Natural killer cell (primary cell): ENCODE results near the gene PRKAR1B. TPM values are rescaled to one million over a fixed set of nuclear protein-coding genes. Genes with fewer than 3 reads are reported as not detected.

Experiments
- ATAC-seq, 3 donors: fragments of 150-1000 bp in 2 of 3; fragments of 200-7000 bp in 1 of 3; cut with Tn5 transposase; 1 replicate in 1 of 3; 2 replicates in 2 of 3; pipeline ENCODE4 v1.10.0; 2021; ENCODE audit warnings: mild to moderate bottlenecking in 2 of 3, moderate library complexity in 2 of 3
- DNase-seq, 2 donors: peaks; one replicate each; pipeline versions ENCODE4 v3.0.0 to v3.0.0-alpha.2; 2013 to 2021; ENCODE audit warnings: mixed read lengths in 1 of 2
- H3K27ac ChIP-seq: one replicate; pipeline ENCODE4 v1.5.1; 2013; ENCODE audit warnings: mild to moderate bottlenecking, low read length
- H3K27me3 ChIP-seq: one replicate; pipeline ENCODE4 v1.6.1; 2013; ENCODE audit warnings: low read length; ENCODE audit not compliant: control insufficient read depth, insufficient read depth
- H3K36me3 ChIP-seq: one replicate; pipeline ENCODE4 v1.6.1; 2013; ENCODE audit warnings: low read length; ENCODE audit not compliant: control insufficient read depth, insufficient read depth
- H3K4me1 ChIP-seq: one replicate; pipeline ENCODE4 v1.6.1; 2013; ENCODE audit warnings: low read length; ENCODE audit not compliant: control insufficient read depth, insufficient read depth
- H3K4me3 ChIP-seq: one replicate; pipeline ENCODE4 v1.5.1; 2013; ENCODE audit warnings: low read length
- H3K9me3 ChIP-seq: one replicate; pipeline ENCODE4 v1.6.1; 2013; ENCODE audit warnings: low read length; ENCODE audit not compliant: control insufficient read depth, insufficient read depth
- H3K27ac Mint-ChIP-seq, 2 donors: one replicate each; pipeline ENCODE4 v1.8.0; 2022; ENCODE audit warnings: mild to moderate bottlenecking in 2 of 2, mixed read lengths in 2 of 2, moderate library complexity in 1 of 2
- H3K27me3 Mint-ChIP-seq, 2 donors: one replicate each; pipeline ENCODE4 v1.8.0; 2022; ENCODE audit warnings: low read depth in 2 of 2, mixed read lengths in 2 of 2
- H3K36me3 Mint-ChIP-seq: one replicate; pipeline ENCODE4 v1.8.0; 2022; ENCODE audit warnings: mixed read lengths
- H3K4me1 Mint-ChIP-seq, 2 donors: one replicate each; pipeline ENCODE4 v1.8.0; 2022; ENCODE audit warnings: mixed read lengths in 2 of 2
- H3K4me3 Mint-ChIP-seq: one replicate; pipeline ENCODE4 v1.8.0; 2022; ENCODE audit warnings: mild to moderate bottlenecking, moderate library complexity, mixed read lengths
- H3K9me3 Mint-ChIP-seq, 2 donors: one replicate each; pipeline ENCODE4 v1.8.0; 2022; ENCODE audit warnings: mixed read lengths in 2 of 2
- WGBS: methylation state at CpG from one replicate; pipeline ENCODE4 v1.1.7; 2013; ENCODE audit warnings: missing lambda C conversion rate; ENCODE audit not compliant: insufficient coverage; 5-methylcytosine and 5-hydroxymethylcytosine counted together
- intact Hi-C: fragments of 100-400 bp; cut with micrococcal nuclease; formaldehyde crosslinking; loops from one replicate; pipeline ENCODE4 v1.14.2; 2022
- total RNA-seq, 4 donors: library from RNA; stranded (reverse); fragments of 120-200 nt in 1 of 4; gene quantifications; one replicate each; pipeline versions ENCODE4 v1.2.3 to v1.2.4, GENCODE V29; 2013 to 2022
- TF ChIP-seq, protein P1 (sequence below): fragments of 200-600 bp; IDR thresholded peaks from one replicate; pipeline ENCODE4 v1.8.0; 2022; ENCODE audit warnings: antibody characterized with exemption

PRKAR1B gene
- total RNA-seq, 3 donors from 2014 or later (not counting 1 experiment from before 2014, with no cell fraction given): 2.4 to 3.8 (median 3.0) TPM

DNA sequence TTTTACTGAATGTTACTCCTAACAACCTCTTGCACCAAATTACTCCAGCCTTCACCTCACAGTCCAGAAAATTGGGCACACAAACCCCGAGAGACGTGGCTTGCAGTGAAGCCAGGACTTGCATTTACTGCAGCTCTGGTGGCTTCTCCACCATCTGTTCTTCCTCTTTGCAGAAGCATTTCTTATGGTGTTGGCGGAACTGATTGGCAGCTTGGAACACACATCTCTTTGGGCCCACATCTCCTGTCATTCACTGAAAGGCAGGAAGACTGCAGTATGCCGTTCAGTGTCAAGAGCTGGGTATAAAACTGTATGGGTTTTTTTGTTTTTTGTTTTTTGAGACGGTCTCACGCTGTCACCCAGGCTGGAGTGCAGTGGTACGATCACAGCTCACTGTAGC lies 38.3 kb upstream of the PRKAR1B start:
- DNase-seq: no peak
- peaks cover 18% of the 10 kb centered on the region for H3K36me3 ChIP-seq
- H3K4me1 ChIP-seq: no peaks in the 10 kb centered on the region
- Mint-ChIP-seq H3K4me3 (no peak overlapping the region), H3K27me3 (no peaks in the 10 kb centered on the region), H3K4me1 (no peaks in the 10 kb centered on the region), H3K9me3 (no peaks in the 10 kb centered on the region), H3K27ac (no peak overlapping the region), H3K36me3 (no peaks in the 10 kb centered on the region)
- no peak overlapping the region for H3K27ac ChIP-seq
- intact Hi-C loops: no loop called here
- H3K9me3 ChIP-seq: no peaks in the 10 kb centered on the region
- 95% methylated on average over 7 of the region's 7 CpGs for WGBS
- no peak for ATAC-seq
- no peaks in the 10 kb centered on the region for H3K27me3 ChIP-seq
- no peak overlapping the region for H3K4me3 ChIP-seq
- TF ChIP-seq, protein P1, sequence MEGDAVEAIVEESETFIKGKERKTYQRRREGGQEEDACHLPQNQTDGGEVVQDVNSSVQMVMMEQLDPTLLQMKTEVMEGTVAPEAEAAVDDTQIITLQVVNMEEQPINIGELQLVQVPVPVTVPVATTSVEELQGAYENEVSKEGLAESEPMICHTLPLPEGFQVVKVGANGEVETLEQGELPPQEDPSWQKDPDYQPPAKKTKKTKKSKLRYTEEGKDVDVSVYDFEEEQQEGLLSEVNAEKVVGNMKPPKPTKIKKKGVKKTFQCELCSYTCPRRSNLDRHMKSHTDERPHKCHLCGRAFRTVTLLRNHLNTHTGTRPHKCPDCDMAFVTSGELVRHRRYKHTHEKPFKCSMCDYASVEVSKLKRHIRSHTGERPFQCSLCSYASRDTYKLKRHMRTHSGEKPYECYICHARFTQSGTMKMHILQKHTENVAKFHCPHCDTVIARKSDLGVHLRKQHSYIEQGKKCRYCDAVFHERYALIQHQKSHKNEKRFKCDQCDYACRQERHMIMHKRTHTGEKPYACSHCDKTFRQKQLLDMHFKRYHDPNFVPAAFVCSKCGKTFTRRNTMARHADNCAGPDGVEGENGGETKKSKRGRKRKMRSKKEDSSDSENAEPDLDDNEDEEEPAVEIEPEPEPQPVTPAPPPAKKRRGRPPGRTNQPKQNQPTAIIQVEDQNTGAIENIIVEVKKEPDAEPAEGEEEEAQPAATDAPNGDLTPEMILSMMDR: no peak

DNA sequence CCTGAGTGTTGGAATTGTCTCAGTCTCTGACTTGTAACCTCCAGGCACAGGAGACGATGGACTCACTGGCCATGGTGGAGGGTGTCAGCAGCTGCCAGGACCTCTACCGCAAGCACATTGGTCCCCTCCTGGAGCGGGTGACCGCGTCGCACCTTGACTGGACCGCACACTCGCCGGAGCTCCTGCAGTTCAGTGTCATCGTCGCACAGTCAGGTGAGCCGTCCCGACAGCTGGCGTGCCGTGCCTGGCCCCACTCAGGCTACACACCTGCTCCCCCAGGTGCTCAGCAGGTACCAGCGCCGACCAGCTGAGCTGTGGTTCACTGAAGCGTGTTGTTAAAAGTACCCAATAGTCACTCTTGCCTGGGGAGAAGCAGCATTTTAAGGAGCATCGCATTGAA lies 36.7 kb upstream of the PRKAR1B start:
- no peaks in the 10 kb centered on the region for H3K4me1 Mint-ChIP-seq
- no peak overlapping the region for H3K27ac ChIP-seq
- TF ChIP-seq, protein P1: no peak
- no peaks in the 10 kb centered on the region for H3K27me3 ChIP-seq
- no peaks in the 10 kb centered on the region for H3K4me1 ChIP-seq
- 99% methylated on average over 19 of the region's 19 CpGs for WGBS
- H3K4me3 Mint-ChIP-seq: no peak overlapping the region
- H3K27ac Mint-ChIP-seq: no peak overlapping the region
- intact Hi-C loops: no loop called here
- H3K9me3 ChIP-seq: no peaks in the 10 kb centered on the region
- H3K36me3 Mint-ChIP-seq: no peaks in the 10 kb centered on the region
- peaks cover 18% of the 10 kb centered on the region for H3K36me3 ChIP-seq
- H3K4me3 ChIP-seq: no peak overlapping the region
- DNase-seq: no peak
- no peak for ATAC-seq
- H3K27me3 Mint-ChIP-seq: no peaks in the 10 kb centered on the region
- no peaks in the 10 kb centered on the region for H3K9me3 Mint-ChIP-seq

DNA sequence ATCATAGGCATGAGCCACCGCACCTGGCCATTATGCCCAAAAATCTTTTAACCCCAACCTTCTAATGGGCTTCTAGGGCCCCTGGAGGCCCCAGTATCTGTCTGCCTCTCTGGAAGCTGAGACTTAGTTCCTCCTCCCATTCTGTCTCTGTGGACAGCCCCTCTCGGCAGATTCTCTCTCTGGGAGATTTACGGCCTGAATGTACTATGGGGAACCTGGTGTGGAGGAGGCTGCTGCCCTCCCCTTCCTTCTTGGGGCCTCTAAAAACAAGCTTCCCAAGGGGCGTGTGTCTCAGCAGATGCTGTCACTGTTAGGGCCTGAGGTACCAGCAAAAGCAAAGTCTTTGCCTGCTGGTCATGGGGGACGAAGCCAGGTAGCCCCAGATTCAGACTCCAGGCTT lies 35.8 kb upstream of the PRKAR1B start:
- Histone ChIP-seq H3K4me3 (no peak overlapping the region), H3K27ac (no peak overlapping the region), H3K36me3 (peaks cover 19% of the 10 kb centered on the region), H3K9me3 (no peaks in the 10 kb centered on the region), H3K4me1 (no peaks in the 10 kb centered on the region), H3K27me3 (no peaks in the 10 kb centered on the region)
- no peaks in the 10 kb centered on the region for H3K36me3 Mint-ChIP-seq
- intact Hi-C loops: no loop called here
- H3K4me1 Mint-ChIP-seq: no peaks in the 10 kb centered on the region
- TF ChIP-seq, protein P1: no peak
- no peaks in the 10 kb centered on the region for H3K9me3 Mint-ChIP-seq
- ATAC-seq (no peak), DNase-seq (no peak)
- no peak overlapping the region for H3K27ac Mint-ChIP-seq
- H3K4me3 Mint-ChIP-seq: no peak overlapping the region
- 82% methylated on average over 5 of the region's 5 CpGs for WGBS
- H3K27me3 Mint-ChIP-seq: no peaks in the 10 kb centered on the region

DNA sequence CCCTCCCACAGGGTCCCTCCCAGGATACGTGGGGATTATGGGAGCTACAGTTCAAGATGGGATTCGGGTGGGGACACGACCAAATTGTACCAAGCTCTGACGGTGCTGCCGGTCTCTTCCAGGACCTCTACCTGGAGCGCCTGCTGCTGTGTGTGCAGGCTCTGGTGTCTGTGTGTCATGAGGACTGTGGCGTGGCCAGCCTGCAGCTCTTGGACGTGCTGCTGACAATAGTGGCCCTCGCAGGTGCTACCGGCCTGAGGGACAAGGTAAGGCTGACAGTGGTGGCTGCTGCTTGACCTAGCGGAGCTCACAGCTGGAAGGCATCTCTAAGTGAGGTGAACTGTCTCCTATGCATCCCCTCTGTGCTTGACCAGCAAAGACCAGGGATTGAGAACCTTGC lies 34.5 kb upstream of the PRKAR1B start:
- intact Hi-C loops: no loop called here
- TF ChIP-seq, protein P1: no peak
- Mint-ChIP-seq H3K36me3 (no peaks in the 10 kb centered on the region), H3K27me3 (no peaks in the 10 kb centered on the region), H3K9me3 (no peaks in the 10 kb centered on the region), H3K27ac (no peak overlapping the region), H3K4me3 (no peak overlapping the region), H3K4me1 (no peaks in the 10 kb centered on the region)
- DNase-seq: no peak
- Histone ChIP-seq H3K27me3 (no peaks in the 10 kb centered on the region), H3K36me3 (peaks cover 30% of the 10 kb centered on the region), H3K27ac (no peak overlapping the region), H3K4me1 (no peaks in the 10 kb centered on the region), H3K4me3 (no peak overlapping the region), H3K9me3 (no peaks in the 10 kb centered on the region)
- ATAC-seq: no peak
- WGBS: 97% methylated on average over 11 of the region's 11 CpGs
